ENCODE data around the gene CALHM1. TPM values are rescaled to one million over a fixed set of nuclear protein-coding genes. Genes with fewer than 3 reads are reported as not detected.

The CALHM1 gene
- total and polyA plus RNA-seq, 2 of the 8 experiments (the other 6 are each of a cell fraction or from before 2014, with no cell fraction given): 0.29 to 0.34 TPM

- Histone ChIP-seq H3K4me1 (replicated peaks in 1 of 4; ENCODE audit: control insufficient read depth in 3 of 4, insufficient read depth in 4 of 4, low read length in 3 of 4) (peaks cover 0 to 4% (median 3%) of the 10 kb centered on the region in 4 experiments; a peak in 5 of 7 replicates), H3K36me3 (ENCODE audit: control insufficient read depth in 2 of 4, insufficient read depth in 4 of 4, low read length in 3 of 4) (no peaks in the 10 kb centered on the region), H2BK120ac (replicated peaks; ENCODE audit: low read depth, low read length) (no peak overlapping the region), H3K56ac (replicated peaks; ENCODE audit: insufficient read length, low read depth, low read length) (no peak overlapping the region), H3K4me2 (ENCODE audit: insufficient read depth in 1 of 2, low read depth in 2 of 2, low read length in 2 of 2) (no peak overlapping the region), H3K9me3 (ENCODE audit: insufficient read depth in 2 of 2, low read depth in 1 of 2, low read length in 1 of 2) (no peaks in the 10 kb centered on the region), H3K4ac (replicated peaks; ENCODE audit: insufficient read length, low read depth, low read length) (no peak overlapping the region), H3K14ac (ENCODE audit: insufficient read length) (no peak overlapping the region), H3K4me3 (ENCODE audit: extremely low read depth in 1 of 4, insufficient read depth in 2 of 4, low read depth in 3 of 4, low read length in 4 of 4) (no peak overlapping the region), H2BK20ac (ENCODE audit: low read length) (no peak overlapping the region), H4K8ac (ENCODE audit: extremely low read depth, insufficient read depth, low read length) (no peak overlapping the region), H2AFZ (ENCODE audit: low read length) (no peak overlapping the region), H3K79me1 (ENCODE audit: low read depth, low read length) (no peaks in the 10 kb centered on the region), H4K20me1 (replicated peaks in 1 of 2; ENCODE audit: control insufficient read depth in 1 of 2, insufficient read depth in 2 of 2, low read length in 2 of 2) (no peaks in the 10 kb centered on the region), H2AK5ac (ENCODE audit: low read depth, low read length) (no peak overlapping the region), H3K9ac (replicated peaks in 1 of 4; ENCODE audit: extremely low read depth in 1 of 4, low read depth in 3 of 4, low read length in 3 of 4) (no peak overlapping the region), H3K79me2 (ENCODE audit: control insufficient read depth in 1 of 2, insufficient read depth in 2 of 2, low read length in 2 of 2) (no peaks in the 10 kb centered on the region), H3K18ac (ENCODE audit: extremely low read depth, low read length) (no peak overlapping the region), H2BK15ac (ENCODE audit: low read length) (no peak overlapping the region), H3K27me3 (replicated peaks in 1 of 4; ENCODE audit: control insufficient read depth in 3 of 4, extremely low read depth in 1 of 4, insufficient read depth in 3 of 4, low read length in 3 of 4) (peaks cover 0 to 16% (median 13%) of the 10 kb centered on the region in 4 experiments; a peak in 6 of 7 replicates), H3K23ac (ENCODE audit: insufficient read length) (no peak overlapping the region), H3K27ac (ENCODE audit: low read depth, low read length) (no peak overlapping the region), H3K23me2 (ENCODE audit: low read depth, low read length) (peaks cover 6% of the 10 kb centered on the region), H4K91ac (replicated peaks; ENCODE audit: insufficient read length, low read length) (no peak overlapping the region), H2BK5ac (ENCODE audit: low read depth, low read length) (no peak overlapping the region), H4K5ac (ENCODE audit: insufficient read length, low read depth, low read length) (no peak overlapping the region), H2BK12ac (ENCODE audit: low read depth, low read length) (no peak overlapping the region)
- ChIA-PET POLR2A (ENCODE audit: partially characterized antibody) (no interaction called here), CTCF (ENCODE audit: partially characterized antibody) (interaction anchor here (0.6 to 5.4 kb wide), 6 partner anchors 9 to 66 kb away, joined by 3 to 37 read pairs (median 4); partner anchors contain the start of gene CALHM2)
- DNase-seq (ENCODE audit: low read depth in 1 of 2, low spot score in 2 of 2): no peak
- FAIRE-seq: no peak
- WGBS, 2 experiments (ENCODE audit: extremely low coverage in 1 of 2, insufficient coverage in 1 of 2, insufficient read length in 1 of 2, insufficient replicate concordance in 2 of 2, low coverage in 1 of 2, low lambda C conversion rate in 2 of 2, missing lambda C conversion rate in 1 of 2): 81% methylated on average over 5 of the region's 5 CpGs; no CpG with 5 or more reads in 1 of the 2 experiments
- no peak for TF ChIP-seq RNF2 (IDR thresholded peaks at IDR 0.05; ENCODE audit: borderline replicate concordance, low read depth, low read length, missing control alignments, poor library complexity, severe bottlenecking)
- TF ChIP-seq, protein P1, sequence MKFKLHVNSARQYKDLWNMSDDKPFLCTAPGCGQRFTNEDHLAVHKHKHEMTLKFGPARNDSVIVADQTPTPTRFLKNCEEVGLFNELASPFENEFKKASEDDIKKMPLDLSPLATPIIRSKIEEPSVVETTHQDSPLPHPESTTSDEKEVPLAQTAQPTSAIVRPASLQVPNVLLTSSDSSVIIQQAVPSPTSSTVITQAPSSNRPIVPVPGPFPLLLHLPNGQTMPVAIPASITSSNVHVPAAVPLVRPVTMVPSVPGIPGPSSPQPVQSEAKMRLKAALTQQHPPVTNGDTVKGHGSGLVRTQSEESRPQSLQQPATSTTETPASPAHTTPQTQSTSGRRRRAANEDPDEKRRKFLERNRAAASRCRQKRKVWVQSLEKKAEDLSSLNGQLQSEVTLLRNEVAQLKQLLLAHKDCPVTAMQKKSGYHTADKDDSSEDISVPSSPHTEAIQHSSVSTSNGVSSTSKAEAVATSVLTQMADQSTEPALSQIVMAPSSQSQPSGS (IDR thresholded peaks at IDR 0.05; ENCODE audit: low read length): no peak
- TF ChIP-seq, protein P2, sequence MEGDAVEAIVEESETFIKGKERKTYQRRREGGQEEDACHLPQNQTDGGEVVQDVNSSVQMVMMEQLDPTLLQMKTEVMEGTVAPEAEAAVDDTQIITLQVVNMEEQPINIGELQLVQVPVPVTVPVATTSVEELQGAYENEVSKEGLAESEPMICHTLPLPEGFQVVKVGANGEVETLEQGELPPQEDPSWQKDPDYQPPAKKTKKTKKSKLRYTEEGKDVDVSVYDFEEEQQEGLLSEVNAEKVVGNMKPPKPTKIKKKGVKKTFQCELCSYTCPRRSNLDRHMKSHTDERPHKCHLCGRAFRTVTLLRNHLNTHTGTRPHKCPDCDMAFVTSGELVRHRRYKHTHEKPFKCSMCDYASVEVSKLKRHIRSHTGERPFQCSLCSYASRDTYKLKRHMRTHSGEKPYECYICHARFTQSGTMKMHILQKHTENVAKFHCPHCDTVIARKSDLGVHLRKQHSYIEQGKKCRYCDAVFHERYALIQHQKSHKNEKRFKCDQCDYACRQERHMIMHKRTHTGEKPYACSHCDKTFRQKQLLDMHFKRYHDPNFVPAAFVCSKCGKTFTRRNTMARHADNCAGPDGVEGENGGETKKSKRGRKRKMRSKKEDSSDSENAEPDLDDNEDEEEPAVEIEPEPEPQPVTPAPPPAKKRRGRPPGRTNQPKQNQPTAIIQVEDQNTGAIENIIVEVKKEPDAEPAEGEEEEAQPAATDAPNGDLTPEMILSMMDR (IDR thresholded peaks at IDR 0.05; ENCODE audit: control extremely low read depth in 1 of 3, insufficient read depth in 1 of 3, low read depth in 1 of 3, low read length in 3 of 3): no peak
- TF ChIP-seq SAP30 (IDR thresholded peaks at IDR 0.05; ENCODE audit: insufficient read depth, insufficient replicate concordance, low read length): no peak
- TF ChIP-seq RFX5 (IDR thresholded peaks at IDR 0.05; ENCODE audit: borderline replicate concordance, low read depth, low read length): no peak
Observed at GRCh38 chr10:103498936-103499638, 40.4 kb upstream of the CALHM1 start.

Measured in H1 (cell line).